ENCODE results near the gene KCND1.

The KCND1 gene

DNA sequence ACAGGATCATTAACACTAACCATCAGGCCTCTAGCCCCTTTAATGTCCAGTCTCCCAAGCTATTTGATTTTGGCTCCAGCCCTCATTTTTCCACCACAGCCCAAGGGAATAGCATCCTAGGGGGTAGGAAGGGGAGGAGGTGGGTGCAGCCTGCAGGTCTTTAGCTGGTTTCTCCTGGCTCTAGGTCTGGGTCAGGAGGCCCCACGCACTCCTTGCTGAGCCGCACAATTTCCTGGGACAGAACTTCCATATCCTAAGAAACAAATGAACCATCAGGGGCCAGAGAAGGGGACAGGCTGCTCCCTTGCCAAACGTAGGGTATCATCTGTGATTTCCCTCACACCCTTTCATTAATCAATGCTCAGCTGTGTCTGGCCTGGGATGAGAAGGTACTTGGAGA lies 2.4 kb upstream of the KCND1 start:
- DNase-seq, result no peak

GRCh38 chrX:48972220-48973164 lies 848 bp upstream of the KCND1 start:
- DNase-seq, result peak; percentile 62

GRCh38 chrX:48969471-48969870 lies 2.2 kb downstream of the KCND1 start:
- DNase-seq, result no peak

DNA sequence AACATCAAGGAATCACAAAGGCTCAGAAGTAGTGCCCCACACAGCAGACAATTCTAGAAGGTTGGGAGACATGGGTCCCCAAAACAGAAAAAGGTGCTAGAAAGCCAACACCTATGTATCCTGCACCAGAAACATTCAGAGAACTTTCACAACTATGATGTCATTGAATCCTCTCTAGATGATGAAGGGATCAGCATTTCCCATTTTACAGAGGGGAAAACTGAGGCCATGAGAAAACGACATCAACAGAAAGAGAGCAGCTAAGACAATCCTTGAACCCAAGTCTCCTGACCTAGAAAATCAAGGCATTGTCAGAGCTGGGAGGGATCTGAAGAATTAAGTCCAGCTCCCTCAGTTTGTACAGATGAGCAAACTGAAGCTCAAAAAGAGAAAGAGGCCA lies 3.3 kb downstream of the KCND1 start:
- DNase-seq, result no peak

GRCh38 chrX:48966796-48967579 lies 4.7 kb downstream of the KCND1 start:
- DNase-seq, result no peak

- DNase-seq, result no peak
Observed at GRCh38 chrX:48965959-48966358, 5.7 kb downstream of the KCND1 start.

- peak; percentile 92 for DNase-seq
Observed at GRCh38 chrX:48961585-48962091, 10.0 kb downstream of the KCND1 start.

DNA sequence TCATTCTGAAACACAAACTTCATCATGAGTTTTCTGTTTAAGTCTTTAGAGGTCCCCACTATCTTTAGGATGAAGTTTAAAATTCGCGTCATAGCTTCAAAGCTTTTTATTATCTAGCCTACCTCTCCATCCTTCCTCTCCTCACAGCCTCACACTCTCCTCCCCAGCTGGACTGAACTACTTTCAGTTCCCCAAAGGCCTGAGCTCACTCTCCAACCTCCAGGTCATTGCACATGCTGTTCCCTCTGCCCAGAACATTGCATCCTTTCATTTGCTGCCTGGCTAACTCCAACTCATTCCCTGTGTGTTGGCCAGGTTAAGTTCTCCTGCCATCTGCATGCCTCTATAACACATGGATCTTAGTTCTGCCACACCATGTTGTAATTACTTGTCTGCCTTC lies 11.4 kb downstream of the KCND1 start:
- no peak for DNase-seq

DNA sequence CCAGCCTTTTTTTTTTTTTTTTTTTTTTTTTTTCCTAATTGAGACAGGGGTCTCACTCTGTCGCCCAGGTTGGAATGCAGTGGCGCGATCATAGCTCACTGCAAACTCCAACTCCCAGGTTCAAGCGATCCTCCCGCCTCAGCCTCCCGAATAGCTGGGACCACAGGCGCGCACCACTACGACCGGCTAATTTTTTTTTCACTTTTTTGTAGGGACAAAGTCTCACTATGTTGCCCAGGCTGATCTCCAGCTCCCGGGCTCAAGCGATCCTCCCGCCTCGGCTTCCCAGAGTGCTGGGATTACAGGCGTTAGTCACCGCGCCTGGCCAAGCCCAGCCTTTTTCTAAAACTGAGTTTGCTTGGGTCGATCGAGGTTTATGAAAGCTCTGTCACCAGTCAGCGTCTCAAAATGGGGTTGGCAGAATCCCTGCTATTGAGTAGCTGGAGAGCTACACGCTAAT lies 13.0 kb downstream of the KCND1 start:
- DNase-seq, result peak; percentile 57

- peak; percentile 96 for DNase-seq
Observed at GRCh38 chrX:48957827-48958634, 13.6 kb downstream of the KCND1 start.

DNA sequence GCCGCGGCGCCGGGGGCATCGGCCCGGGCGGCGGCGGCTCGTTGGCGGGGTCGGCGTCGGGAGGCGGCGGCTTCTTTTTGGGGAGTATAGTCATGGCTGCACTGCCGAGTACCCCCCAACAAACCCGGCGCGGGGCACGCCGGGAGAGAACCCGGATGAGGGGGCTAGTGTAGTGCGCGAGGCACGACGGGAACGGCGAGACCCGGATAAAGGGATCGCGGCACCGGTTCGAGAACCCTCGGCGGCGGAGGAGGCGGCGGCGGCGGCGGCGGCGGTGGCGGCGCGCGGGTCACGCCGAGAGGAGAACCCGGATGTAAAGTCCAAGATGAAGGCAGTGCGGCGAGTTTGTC lies 14.2 kb downstream of the KCND1 start, which contains the start of gene OTUD5:
OTUD5 (minus strand) TSS at position 131 of the 350 bp plus-strand sequence; CDS start at position 94, 37 bp downstream.
- DNase-seq, result peak; percentile 79

GRCh38 chrX:48956728-48957414 lies 14.8 kb downstream of the KCND1 start:
- DNase-seq, result no peak

- DNase-seq, result no peak
Observed at GRCh38 chrX:48948589-48948988, 23.1 kb downstream of the KCND1 start.

DNA sequence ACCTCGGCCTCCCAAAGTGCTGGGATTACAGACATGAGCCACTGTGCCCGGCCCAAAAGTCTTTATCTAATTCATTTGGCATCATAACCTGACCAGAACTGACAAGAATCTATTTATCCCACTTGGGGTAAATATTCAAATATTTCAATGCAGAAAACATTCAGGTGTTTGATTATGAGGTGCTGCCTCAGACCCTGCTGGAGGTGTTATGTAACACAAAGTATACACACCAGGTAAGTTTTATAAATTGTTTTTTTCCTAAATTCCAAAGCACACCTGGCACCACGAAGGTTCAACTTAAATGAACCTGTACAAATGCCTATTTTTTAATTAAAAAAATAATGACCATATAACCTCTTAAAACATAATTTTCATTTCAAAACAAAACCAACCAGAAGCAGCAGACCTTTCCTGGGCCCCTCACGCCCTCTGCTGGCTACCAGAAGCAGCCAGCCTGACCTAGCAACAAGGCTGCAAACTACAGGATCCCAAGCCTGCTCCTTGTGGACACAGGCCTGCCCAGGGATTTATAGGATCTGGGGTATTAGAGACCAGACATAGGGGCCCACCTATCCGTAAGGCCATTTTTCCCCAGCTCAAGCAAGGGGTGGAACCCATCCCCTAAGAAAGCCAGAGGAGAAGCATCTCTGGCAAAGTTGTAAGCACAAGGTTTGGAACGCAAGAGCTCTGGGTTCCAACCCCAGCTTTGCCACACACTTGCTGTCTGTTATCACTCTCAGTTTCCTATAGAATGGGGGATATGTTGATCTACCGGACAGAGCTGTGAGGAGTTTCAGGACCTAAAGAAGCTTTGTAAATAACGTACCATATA lies 25.9 kb downstream of the KCND1 start:
- peak; percentile 76 for DNase-seq

DNA sequence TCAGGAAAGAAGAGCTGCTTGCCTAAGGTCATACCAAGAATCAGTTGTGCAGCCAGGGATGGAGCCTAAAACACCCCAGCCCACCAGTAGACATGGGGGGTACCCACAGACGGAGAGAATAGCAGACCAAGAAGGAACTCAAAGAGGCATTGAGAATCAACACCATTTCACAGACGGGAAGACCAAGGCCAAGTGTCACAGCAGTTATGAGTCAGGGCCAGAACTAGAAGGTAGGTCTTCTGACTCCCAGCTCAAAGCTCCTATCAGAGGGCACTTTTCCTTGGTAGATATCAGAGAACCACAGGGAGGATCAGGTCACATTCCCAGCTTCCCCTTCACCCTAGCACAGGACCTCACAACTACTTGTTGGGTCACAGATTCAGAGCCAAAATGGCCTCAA lies 28.7 kb downstream of the KCND1 start:
- no peak for DNase-seq

DNA sequence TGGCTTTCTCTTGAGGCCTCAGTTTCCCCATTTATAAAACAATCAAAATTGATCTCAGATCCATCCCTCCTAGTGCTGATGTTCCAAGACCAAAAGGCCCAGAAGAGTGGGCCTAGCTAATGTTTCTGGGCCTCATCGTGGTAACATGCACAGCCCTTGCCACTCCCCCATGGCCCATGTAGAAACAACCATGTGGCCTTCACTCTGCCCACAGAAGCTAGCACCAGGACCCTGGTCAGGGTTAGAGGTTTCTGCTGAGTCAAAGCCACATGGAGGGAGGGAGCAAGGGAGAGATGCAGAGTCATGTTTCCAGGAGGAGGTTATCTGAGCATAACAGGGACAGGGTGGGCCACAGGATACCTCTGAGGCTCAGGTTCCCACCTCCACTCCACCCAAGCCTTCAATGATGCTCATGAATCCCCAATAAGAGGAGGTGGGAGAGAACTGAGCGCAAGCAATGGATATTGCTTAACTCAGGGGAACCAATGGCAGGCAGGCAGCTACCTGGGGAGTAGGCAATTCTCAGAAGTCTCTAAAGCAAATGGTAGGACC lies 31.2 kb downstream of the KCND1 start:
- DNase-seq, result peak; percentile 90

- no peak for DNase-seq
Observed at GRCh38 chrX:48939524-48940228, 32.0 kb downstream of the KCND1 start.

- DNase-seq, result no peak
Observed at GRCh38 chrX:48938721-48939425, 32.8 kb downstream of the KCND1 start.

All from hematopoietic multipotent progenitor cell treated with erythropoietin and hydrocortisone succinate and interleukin-3 and kit ligand, for 6 days (in vitro differentiated cells).